Measurements from ENCODE around the gene C1orf116. TPM values are rescaled to one million over a fixed set of nuclear protein-coding genes. Genes with fewer than 3 reads are reported as not detected.

C1orf116 gene
- total RNA-seq, 1 experiment from 2014 or later: 0.09 TPM

DNA sequence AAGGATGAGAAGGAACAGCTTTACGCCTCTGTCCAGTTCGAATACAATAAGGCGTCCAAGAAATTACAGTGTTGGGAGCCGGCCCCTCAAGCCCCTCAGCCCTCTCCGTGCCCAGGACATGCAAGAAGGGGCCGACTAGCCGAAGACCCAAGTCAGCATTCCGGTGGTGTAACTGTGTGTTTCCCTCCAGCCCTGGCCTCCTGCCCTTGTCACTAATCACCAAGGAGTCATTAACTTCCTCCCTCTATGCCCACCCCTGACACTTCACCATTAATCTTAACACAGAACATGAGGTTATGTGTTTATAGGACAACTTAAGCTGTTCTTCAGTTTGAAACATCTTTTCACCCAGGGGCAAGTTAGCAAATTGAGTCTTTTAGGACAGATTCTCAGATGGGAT is 39.7 kb upstream of the C1orf116 start:
- POLR2A ChIA-PET (ENCODE audit: low non-redundant PET): no interaction called here
- Histone ChIP-seq H3K36me3 (ENCODE audit: insufficient read depth, low read length, poor library complexity, severe bottlenecking) (no peaks in the 10 kb centered on the region), H3K9me3 (ENCODE audit: low read depth, low read length, poor library complexity, severe bottlenecking) (no peaks in the 10 kb centered on the region), H3K27ac (ENCODE audit: low read depth, low read length, poor library complexity, severe bottlenecking) (no peak overlapping the region), H3K4me1 (ENCODE audit: insufficient read depth, low read length, poor library complexity, severe bottlenecking) (no peaks in the 10 kb centered on the region), H3K27me3 (replicated peaks; ENCODE audit: insufficient read depth, low read depth, low read length, poor library complexity) (no peaks in the 10 kb centered on the region), H3K4me3 (ENCODE audit: low read depth, low read length, poor library complexity, severe bottlenecking) (no peak overlapping the region)
- no TSS peak for BruUV-seq (replicated peaks)
- intact Hi-C loops (cut with micrococcal nuclease; ENCODE audit: unreplicated experiment): no loop called here
- CTCF ChIA-PET: no interaction called here
- DNase-seq (ENCODE audit: low spot score): no peak
- TF ChIP-seq EZH2 (IDR thresholded peaks at IDR 0.05; ENCODE audit: borderline replicate concordance, low read depth, low read length, poor library complexity, severe bottlenecking): no peak

DNA sequence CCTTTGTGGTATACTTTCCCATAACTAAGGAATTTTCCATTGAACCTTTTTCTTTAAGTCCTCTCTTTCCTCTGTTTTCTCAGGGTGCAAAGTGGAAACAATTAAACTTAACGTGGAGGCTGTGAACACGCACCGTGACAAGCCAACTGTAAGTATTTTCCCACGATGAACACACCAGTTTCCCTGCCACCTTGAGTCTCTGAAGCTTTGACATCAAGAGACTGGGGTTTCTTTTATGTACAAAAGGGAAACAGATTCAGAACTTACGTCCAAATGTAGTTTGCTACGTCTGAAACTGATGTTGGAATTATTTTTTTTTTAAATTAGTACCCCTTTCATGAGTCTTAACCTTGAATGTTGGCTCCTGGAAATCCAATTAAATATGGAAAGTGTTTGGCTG is 38.9 kb upstream of the C1orf116 start:
- ChIA-PET CTCF (no interaction called here), POLR2A (ENCODE audit: low non-redundant PET) (no interaction called here)
- intact Hi-C loops (cut with micrococcal nuclease; ENCODE audit: unreplicated experiment): no loop called here

DNA sequence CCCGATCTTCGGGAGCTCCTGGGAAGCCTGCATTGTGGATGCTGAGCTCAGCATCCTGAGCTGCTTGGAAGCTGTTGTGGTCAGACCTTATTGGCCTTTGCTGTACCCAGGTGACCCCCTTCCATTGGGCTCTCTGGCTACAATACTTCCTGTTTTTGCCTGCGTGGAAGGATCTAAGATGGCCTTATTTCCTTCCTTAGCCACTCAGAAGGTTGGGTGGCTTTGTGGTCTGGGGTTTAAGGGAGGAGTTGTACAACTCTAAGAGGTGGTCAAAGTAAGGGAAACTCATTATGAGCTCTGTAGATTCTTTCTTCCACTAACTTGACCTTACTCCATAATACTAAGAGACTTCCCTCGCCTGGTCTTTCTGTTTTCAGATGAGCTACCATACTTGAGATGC is 38.3 kb upstream of the C1orf116 start:
- no peaks in the 10 kb centered on the region for H3K9me3 ChIP-seq (ENCODE audit: low read depth, low read length, poor library complexity, severe bottlenecking)
- no peak for DNase-seq (ENCODE audit: low spot score)
- H3K36me3 ChIP-seq (ENCODE audit: insufficient read depth, low read length, poor library complexity, severe bottlenecking): no peaks in the 10 kb centered on the region
- no peak overlapping the region for H3K27ac ChIP-seq (ENCODE audit: low read depth, low read length, poor library complexity, severe bottlenecking)
- no peak for TF ChIP-seq EZH2 (IDR thresholded peaks at IDR 0.05; ENCODE audit: borderline replicate concordance, low read depth, low read length, poor library complexity, severe bottlenecking)
- TF ChIP-seq, protein P1, sequence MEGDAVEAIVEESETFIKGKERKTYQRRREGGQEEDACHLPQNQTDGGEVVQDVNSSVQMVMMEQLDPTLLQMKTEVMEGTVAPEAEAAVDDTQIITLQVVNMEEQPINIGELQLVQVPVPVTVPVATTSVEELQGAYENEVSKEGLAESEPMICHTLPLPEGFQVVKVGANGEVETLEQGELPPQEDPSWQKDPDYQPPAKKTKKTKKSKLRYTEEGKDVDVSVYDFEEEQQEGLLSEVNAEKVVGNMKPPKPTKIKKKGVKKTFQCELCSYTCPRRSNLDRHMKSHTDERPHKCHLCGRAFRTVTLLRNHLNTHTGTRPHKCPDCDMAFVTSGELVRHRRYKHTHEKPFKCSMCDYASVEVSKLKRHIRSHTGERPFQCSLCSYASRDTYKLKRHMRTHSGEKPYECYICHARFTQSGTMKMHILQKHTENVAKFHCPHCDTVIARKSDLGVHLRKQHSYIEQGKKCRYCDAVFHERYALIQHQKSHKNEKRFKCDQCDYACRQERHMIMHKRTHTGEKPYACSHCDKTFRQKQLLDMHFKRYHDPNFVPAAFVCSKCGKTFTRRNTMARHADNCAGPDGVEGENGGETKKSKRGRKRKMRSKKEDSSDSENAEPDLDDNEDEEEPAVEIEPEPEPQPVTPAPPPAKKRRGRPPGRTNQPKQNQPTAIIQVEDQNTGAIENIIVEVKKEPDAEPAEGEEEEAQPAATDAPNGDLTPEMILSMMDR (conservative IDR thresholded peaks at IDR 0.05; ENCODE audit: low read depth, low read length): no peak
- intact Hi-C loops (cut with micrococcal nuclease; ENCODE audit: unreplicated experiment): no loop called here
- ChIA-PET POLR2A (ENCODE audit: low non-redundant PET) (no interaction called here), CTCF (no interaction called here)
- no TSS peak for BruUV-seq (replicated peaks)
- H3K4me3 ChIP-seq (ENCODE audit: low read depth, low read length, poor library complexity, severe bottlenecking): no peak overlapping the region
- no peaks in the 10 kb centered on the region for H3K4me1 ChIP-seq (ENCODE audit: insufficient read depth, low read length, poor library complexity, severe bottlenecking)
- no peaks in the 10 kb centered on the region for H3K27me3 ChIP-seq (replicated peaks; ENCODE audit: insufficient read depth, low read depth, low read length, poor library complexity)

More for the DNA sequence above, 38.9 kb upstream of the C1orf116 start:
- H3K27me3 ChIP-seq (replicated peaks; ENCODE audit: insufficient read depth, low read depth, low read length, poor library complexity): no peaks in the 10 kb centered on the region
- no peak overlapping the region for H3K4me3 ChIP-seq (ENCODE audit: low read depth, low read length, poor library complexity, severe bottlenecking)
- DNase-seq (ENCODE audit: low spot score): no peak
- BruUV-seq (replicated peaks): no TSS peak
- H3K4me1 ChIP-seq (ENCODE audit: insufficient read depth, low read length, poor library complexity, severe bottlenecking): no peaks in the 10 kb centered on the region
- H3K36me3 ChIP-seq (ENCODE audit: insufficient read depth, low read length, poor library complexity, severe bottlenecking): no peaks in the 10 kb centered on the region
- H3K27ac ChIP-seq (ENCODE audit: low read depth, low read length, poor library complexity, severe bottlenecking): no peak overlapping the region
- no peaks in the 10 kb centered on the region for H3K9me3 ChIP-seq (ENCODE audit: low read depth, low read length, poor library complexity, severe bottlenecking)
- TF ChIP-seq, protein P1 (conservative IDR thresholded peaks at IDR 0.05; ENCODE audit: low read depth, low read length): no peak
- TF ChIP-seq EZH2 (IDR thresholded peaks at IDR 0.05; ENCODE audit: borderline replicate concordance, low read depth, low read length, poor library complexity, severe bottlenecking): no peak

DNA sequence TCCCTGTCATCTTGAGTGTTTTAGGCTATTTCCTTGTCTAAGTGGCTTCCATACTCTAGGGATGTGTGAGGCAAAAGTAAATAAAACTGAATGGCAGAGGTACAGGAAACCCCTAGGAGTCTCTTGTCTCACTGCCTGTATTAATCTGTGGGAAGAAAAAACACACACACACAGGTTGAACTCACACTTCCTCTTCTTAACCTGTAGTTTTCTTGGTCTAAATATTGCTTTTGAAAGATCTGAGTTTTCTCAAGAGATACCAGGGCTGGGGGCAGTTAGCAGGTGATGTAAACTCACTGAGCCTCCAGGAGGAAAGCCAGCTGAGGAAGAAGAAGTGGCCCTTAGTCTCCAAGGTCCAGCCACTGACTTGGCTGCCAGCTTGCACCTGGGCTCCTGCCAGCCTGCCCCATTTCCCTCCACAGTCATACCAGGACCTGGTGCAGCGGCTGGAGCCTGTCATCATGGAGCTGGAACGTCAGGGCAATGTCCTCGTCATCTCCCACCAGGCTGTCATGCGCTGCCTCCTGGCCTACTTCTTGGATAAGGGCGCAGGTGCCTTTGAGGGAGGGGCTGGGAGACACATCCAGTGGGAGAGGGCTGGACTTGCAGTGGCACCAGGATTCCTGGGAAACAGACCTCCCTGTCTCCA is 37.4 kb upstream of the C1orf116 start:
- no peaks in the 10 kb centered on the region for H3K27me3 ChIP-seq (replicated peaks; ENCODE audit: insufficient read depth, low read depth, low read length, poor library complexity)
- TF ChIP-seq, protein P1 (conservative IDR thresholded peaks at IDR 0.05; ENCODE audit: low read depth, low read length): no peak
- TF ChIP-seq EZH2 (IDR thresholded peaks at IDR 0.05; ENCODE audit: borderline replicate concordance, low read depth, low read length, poor library complexity, severe bottlenecking): no peak
- no TSS peak for BruUV-seq (replicated peaks)
- no peaks in the 10 kb centered on the region for H3K4me1 ChIP-seq (ENCODE audit: insufficient read depth, low read length, poor library complexity, severe bottlenecking)
- ChIA-PET CTCF (no interaction called here), POLR2A (ENCODE audit: low non-redundant PET) (no interaction called here)
- no peaks in the 10 kb centered on the region for H3K36me3 ChIP-seq (ENCODE audit: insufficient read depth, low read length, poor library complexity, severe bottlenecking)
- intact Hi-C loops (cut with micrococcal nuclease; ENCODE audit: unreplicated experiment): no loop called here
- no peak for DNase-seq (ENCODE audit: low spot score)
- H3K9me3 ChIP-seq (ENCODE audit: low read depth, low read length, poor library complexity, severe bottlenecking): no peaks in the 10 kb centered on the region
- no peak overlapping the region for H3K4me3 ChIP-seq (ENCODE audit: low read depth, low read length, poor library complexity, severe bottlenecking)
- no peak overlapping the region for H3K27ac ChIP-seq (ENCODE audit: low read depth, low read length, poor library complexity, severe bottlenecking)

Measured in A673 (cell line).